GM19455 (cell line): Measurements from ENCODE around the gene ACRBP.

ENCODE experiments used
- ATAC-seq: cut with Tn5 transposase; IDR thresholded peaks from one replicate; pipeline ENCODE4 v1.9.1; 2021; ENCODE audit not compliant: unreplicated experiment

ACRBP gene

GRCh38 chr12:6650832-6651231, 3.6 kb upstream of the ACRBP start:
- no peak for ATAC-seq

- no peak for ATAC-seq
Observed at GRCh38 chr12:6646276-6647082, 753 bp downstream of the ACRBP start.

DNA sequence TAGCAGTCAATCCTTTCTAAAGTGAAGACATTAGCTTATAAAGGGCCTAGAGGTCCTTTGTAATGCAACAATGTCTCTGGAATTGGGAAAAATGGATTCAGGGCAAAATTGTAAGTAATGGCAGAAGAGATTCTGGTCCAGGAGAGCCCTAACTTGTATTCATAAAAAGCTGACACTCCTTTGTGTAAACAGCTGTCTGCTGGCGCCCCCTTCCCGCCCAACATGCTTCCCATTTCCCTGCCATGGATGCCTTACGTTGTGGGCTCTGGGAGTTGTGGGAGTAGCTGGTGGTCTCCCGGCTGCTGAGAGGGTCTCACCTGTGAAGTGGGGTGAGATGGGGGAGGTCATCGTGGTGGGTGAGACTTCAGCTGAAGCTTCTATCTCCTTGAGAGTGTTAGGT, 2.3 kb downstream of the ACRBP start:
- ATAC-seq = no peak

GRCh38 chr12:6644257-6644596, 3.0 kb downstream of the ACRBP start:
- ATAC-seq = no peak

- no peak for ATAC-seq
Observed at GRCh38 chr12:6643569-6644256, 3.5 kb downstream of the ACRBP start.

GRCh38 chr12:6641131-6641530, 6.1 kb downstream of the ACRBP start:
- no peak for ATAC-seq

- no peak for ATAC-seq
Observed at GRCh38 chr12:6640497-6640896, 6.7 kb downstream of the ACRBP start.

DNA sequence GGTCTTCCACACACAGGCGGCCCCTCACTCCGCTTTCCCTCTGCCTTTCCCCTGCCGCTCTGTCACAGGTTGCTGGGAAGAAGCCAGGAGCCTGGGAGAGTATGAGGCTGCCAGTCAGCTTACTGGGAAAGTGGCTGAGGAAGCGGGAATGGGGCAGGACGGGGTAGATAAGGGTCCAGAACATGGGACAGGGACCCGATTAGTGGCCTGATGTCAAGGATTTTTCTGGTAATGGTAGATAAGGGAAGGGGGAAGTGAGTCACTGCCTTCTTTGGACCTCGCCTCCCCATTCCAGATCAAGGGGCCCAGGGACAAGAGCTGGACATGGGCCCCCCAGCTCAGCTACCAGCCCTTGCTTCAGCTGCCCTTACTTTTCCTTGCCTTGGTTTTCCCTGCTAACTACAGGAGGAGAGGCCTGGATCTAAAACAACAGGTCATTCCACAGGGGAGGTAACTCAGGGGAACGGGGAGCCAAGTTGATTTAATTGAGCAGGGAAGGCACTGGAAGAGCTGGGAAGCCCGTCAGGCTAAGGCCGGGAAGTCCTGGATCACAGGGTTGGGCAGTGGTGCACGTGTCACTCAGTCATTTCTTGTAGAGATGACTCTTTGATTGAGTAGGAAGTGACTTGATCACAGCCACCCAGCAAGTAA, 8.0 kb downstream of the ACRBP start:
- no peak for ATAC-seq

DNA sequence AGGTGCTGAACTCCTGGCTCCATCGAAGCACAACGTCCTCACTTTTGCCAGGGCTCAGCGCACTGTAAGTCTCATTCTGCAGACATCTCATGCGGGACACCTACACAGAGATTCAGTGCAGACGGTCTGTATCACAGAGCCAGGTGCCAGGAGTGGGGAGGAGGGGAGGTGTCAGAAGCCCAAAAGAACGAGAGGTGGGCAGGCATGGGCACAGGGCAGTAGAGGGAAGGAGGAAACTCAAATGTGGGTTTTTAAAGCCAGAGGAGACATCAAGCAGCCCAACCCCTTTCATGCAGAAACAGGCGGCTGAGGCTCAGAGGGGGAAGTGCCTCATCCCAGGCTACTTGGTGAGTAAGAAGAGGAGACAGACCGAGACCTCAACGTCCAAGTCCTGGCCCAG, 8.9 kb downstream of the ACRBP start:
- ATAC-seq = no peak

GRCh38 chr12:6635856-6636531, 11.2 kb downstream of the ACRBP start, which contains the start of gene LPAR5:
Gene LPAR5, minus strand, starts transcription at chr12:6635959. Its CDS starts 14,711 bp downstream, at chr12:6621248.
- ATAC-seq = no peak

DNA sequence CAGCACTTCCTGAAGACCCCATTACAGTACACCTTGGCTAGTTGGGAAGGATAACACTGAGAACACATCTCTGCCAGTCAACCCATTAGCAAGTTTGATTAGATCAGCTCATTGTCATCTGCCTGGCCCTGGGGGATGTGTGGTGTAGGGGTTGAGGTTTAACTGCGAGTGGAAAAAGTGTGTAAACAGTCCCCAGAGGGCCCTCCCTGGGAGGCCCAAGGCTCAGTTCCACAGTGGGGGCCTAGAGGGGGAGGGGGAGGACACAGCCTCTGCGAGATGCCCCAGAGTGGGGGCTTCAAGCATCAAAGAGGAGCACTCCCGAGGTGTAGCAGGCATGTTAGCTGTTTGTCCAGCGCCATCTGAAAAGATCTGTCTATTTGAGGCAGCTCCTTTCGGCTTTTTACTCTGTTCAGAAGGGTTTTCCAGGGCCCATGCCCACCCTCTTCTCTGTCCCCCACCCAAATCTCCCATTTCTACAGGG, 11.8 kb downstream of the ACRBP start:
- ATAC-seq = no peak

DNA sequence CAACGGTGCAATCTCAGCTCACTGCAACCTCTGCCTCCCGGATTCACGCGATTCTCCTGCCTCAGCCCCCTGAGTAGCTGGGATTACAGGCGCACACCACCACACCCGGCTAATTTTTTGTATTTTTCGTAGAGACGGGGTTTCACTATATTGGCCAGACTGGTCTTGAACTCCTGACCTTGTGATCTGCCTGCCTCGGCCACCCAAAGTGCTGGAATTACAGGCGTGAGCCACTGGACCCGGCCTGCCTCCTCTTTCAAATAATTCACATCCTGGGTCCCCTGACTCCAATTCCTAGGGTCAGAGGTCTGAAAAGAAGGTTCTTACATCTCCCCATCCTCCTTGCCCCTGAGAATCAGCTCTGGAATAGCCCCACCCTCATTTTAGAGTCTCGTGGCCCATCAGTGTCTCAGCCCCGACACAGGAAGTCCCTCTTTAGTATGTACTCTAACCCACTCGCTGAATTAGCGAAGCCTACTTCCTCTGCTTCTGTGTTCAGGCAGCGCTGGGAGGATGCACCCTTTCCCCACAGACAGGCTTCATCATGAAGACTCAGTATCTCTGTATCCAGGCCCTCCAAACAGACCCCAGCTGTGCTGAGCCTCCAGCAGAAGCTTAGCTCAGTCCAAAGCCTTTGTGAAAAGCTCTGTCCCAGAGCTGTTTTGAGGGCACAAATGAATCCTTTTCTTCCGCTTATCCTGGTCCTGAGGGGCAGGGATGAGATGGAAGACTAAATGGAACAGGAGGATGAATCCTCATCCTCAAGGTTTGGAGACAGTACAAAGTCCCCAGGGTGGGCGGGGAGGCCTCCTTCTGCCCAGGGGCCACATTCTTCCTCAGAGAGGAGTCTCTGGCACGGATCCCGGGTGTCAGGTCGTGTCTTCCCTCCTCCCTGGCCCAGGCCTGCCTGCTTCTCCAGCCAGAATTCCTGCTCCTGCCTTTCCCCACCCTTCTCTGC, 14.9 kb downstream of the ACRBP start:
- ATAC-seq = peak; percentile 57

GRCh38 chr12:6631549-6631961, 15.7 kb downstream of the ACRBP start:
- ATAC-seq = no peak

DNA sequence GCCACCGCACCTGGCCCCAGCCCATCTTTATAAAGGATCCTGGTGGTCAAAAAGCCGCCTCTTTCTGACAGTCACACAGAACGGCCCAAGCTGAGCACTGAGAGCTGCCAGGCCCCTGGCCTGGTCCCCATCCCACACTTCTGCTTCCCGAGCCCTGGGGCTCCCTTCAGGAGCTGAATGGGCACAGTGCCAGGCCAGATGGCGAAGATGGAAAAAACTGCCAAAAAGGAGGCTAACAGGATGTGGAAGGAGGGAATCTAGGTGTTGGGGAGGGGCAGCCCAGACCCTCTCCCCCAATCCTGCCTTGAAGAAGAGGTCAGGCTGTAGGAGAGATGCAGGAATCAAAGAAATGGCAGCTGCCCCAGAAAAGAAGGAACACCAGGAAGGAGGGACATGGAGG, 16.5 kb downstream of the ACRBP start:
- ATAC-seq = no peak

DNA sequence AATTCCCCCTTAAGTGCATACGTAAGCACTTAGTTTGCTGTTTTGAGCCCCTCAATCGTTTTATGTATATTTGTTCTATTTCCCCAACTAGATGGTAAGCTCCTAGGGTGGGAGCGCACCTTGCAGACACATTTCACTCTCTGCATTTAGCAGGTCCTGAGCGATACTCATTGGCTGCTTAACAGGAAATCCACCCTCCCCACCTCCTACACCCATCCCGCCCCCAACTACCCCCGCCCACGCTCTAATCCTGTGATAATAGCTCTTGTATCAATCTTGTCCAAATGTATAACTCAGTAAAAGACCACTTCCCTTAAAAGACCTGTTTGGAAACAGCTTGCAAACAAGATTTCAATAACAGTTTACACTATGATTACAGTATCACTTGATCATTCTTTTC, 19.6 kb downstream of the ACRBP start:
- ATAC-seq = no peak

GRCh38 chr12:6626654-6627283, 20.5 kb downstream of the ACRBP start:
- ATAC-seq = no peak

GRCh38 chr12:6620885-6621274, 26.4 kb downstream of the ACRBP start:
- ATAC-seq = no peak

- ATAC-seq = no peak
Observed at GRCh38 chr12:6620137-6620884, 26.9 kb downstream of the ACRBP start.
